ENCODE measurements around the gene HIVEP3. TPM values are rescaled to one million over a fixed set of nuclear protein-coding genes. Genes with fewer than 3 reads are reported as not detected.

The HIVEP3 gene
- total RNA-seq, 1 experiment from 2014 or later: 1.4 TPM

- WGBS (ENCODE audit: extremely low coverage, insufficient read length, low lambda C conversion rate): no CpG with 5 or more reads among the region's 1 CpG
- no peak overlapping the region for H2BK15ac ChIP-seq (ENCODE audit: low read depth, low read length)
Observed at GRCh38 chr1:41560931-41561330, 357.8 kb downstream of the HIVEP3 start.

More at GRCh38 chr1:41560931-41561330, 357.8 kb downstream of the HIVEP3 start:
- H3K56ac ChIP-seq (ENCODE audit: insufficient read length, low read depth, low read length): no peak overlapping the region
- H2BK12ac ChIP-seq (ENCODE audit: insufficient read length, low read depth, low read length): no peak overlapping the region
- no peaks in the 10 kb centered on the region for H3K79me1 ChIP-seq (ENCODE audit: insufficient read depth, low read depth, low read length, poor library complexity, severe bottlenecking)
- no peak overlapping the region for H3K18ac ChIP-seq (ENCODE audit: insufficient read length, low read depth, low read length)
- Mint-ChIP-seq H3K27me3 (ENCODE audit: low read depth) (peaks cover 32% of the 10 kb centered on the region), H3K27ac (no peak overlapping the region), H3K4me3 (no peak overlapping the region), H3K4me1 (peaks cover 0 to 8% of the 10 kb centered on the region in 2 experiments; a peak in 3 of 4 replicates), H3K36me3 (ENCODE audit: insufficient read depth in 1 of 3, low read depth in 3 of 3) (peaks cover 0 to 4% (median 0%) of the 10 kb centered on the region in 3 experiments; a peak in 1 of 7 replicates), H3K9me3 (peaks cover 2 to 8% of the 10 kb centered on the region in 2 experiments; a peak in 2 of 5 replicates)
- H3K27me3 ChIP-seq (ENCODE audit: insufficient read depth, low read length): no peaks in the 10 kb centered on the region
- no peaks in the 10 kb centered on the region for H4K20me1 ChIP-seq (ENCODE audit: control insufficient read depth, insufficient read depth, insufficient read length)
- H4K91ac ChIP-seq (ENCODE audit: insufficient read length, low read depth, low read length): no peak overlapping the region
- no peak overlapping the region for H3K9ac ChIP-seq (ENCODE audit: extremely low read depth, insufficient read length, low read length)
- H3K4me2 ChIP-seq (ENCODE audit: insufficient read depth, insufficient read length, low read length): no peak overlapping the region
- no peak overlapping the region for H2AFZ ChIP-seq (ENCODE audit: low read length)
- no peak overlapping the region for H3K23ac ChIP-seq (ENCODE audit: insufficient read length, low read depth, low read length)
- no peak overlapping the region for H2AK5ac ChIP-seq (ENCODE audit: insufficient read length, low read length)
- no peaks in the 10 kb centered on the region for H3K79me2 ChIP-seq (ENCODE audit: insufficient read depth, low read length)
- no peak overlapping the region for H2BK5ac ChIP-seq (ENCODE audit: insufficient read length, low read length)
- H3K4me1 ChIP-seq (ENCODE audit: insufficient read depth, low read length): no peaks in the 10 kb centered on the region
- DNase-seq: no peak
- no peak overlapping the region for H3K14ac ChIP-seq (ENCODE audit: insufficient read depth, low read length)
- H2BK20ac ChIP-seq (ENCODE audit: low read depth, low read length, poor library complexity, severe bottlenecking): no peak overlapping the region
- no peak overlapping the region for H3K4ac ChIP-seq (ENCODE audit: low read depth, low read length)
- H3K9me3 ChIP-seq (ENCODE audit: control insufficient read depth, low read depth, low read length): no peaks in the 10 kb centered on the region
- no peak overlapping the region for H4K8ac ChIP-seq (replicated peaks; ENCODE audit: insufficient read length, low read depth, low read length)
- H3K23me2 ChIP-seq (ENCODE audit: insufficient read length, low read depth, low read length, poor library complexity, severe bottlenecking): no peaks in the 10 kb centered on the region
- H2BK120ac ChIP-seq (ENCODE audit: low read depth, low read length, poor library complexity, severe bottlenecking): no peak overlapping the region
- no peak overlapping the region for H3T11ph ChIP-seq (ENCODE audit: low read length)
- no peak for TF ChIP-seq CTCF (conservative IDR thresholded peaks at IDR 0.05)
- H4K5ac ChIP-seq (ENCODE audit: insufficient read length, low read depth, low read length): no peak overlapping the region
- no peak overlapping the region for H3K27ac ChIP-seq (ENCODE audit: insufficient read length, low read depth, low read length)

All from H9 (cell line).